AG10803 (cell line): ENCODE data around the gene XYLT2.

Source experiments
- DNase-seq: peaks from one replicate; pipeline ENCODE4 v3.0.0; 2010; ENCODE audit warnings: low read depth
- H3K4me3 ChIP-seq: 2 replicates; pipeline ENCODE4 v1.5.1; 2011; ENCODE audit warnings: mild to moderate bottlenecking, low read length, control low read depth
- CTCF ChIP-seq: conservative IDR thresholded peaks from 2 replicates; pipeline ENCODE4 v1.5.1; 2011; ENCODE audit warnings: mild to moderate bottlenecking, low read length, control low read depth, inconsistent platforms

Gene XYLT2

GRCh38 chr17:50344731-50345365 lies 1.1 kb upstream of the XYLT2 start:
- no peak for TF ChIP-seq CTCF
- H3K4me3 ChIP-seq = no peak overlapping the region
- DNase-seq = peak; percentile 19

- DNase-seq = peak; percentile 16
- no peak for TF ChIP-seq CTCF
- peak overlapping the region; percentile 87 for H3K4me3 ChIP-seq
Measured at GRCh38 chr17:50346313-50347116, 589 bp downstream of the XYLT2 start.

GRCh38 chr17:50347117-50347893 lies 1.4 kb downstream of the XYLT2 start:
- H3K4me3 ChIP-seq = peak overlapping the region; percentile 87
- no peak for DNase-seq

GRCh38 chr17:50347894-50348291 lies 2.0 kb downstream of the XYLT2 start:
- no peak for DNase-seq
- TF ChIP-seq CTCF = no peak
- H3K4me3 ChIP-seq = peak overlapping the region; percentile 87

More at GRCh38 chr17:50347117-50347893, 1.4 kb downstream of the XYLT2 start:
- no peak for TF ChIP-seq CTCF

- H3K4me3 ChIP-seq = peak overlapping the region; percentile 15; the same call in 1 of the 2 replicates
Measured at GRCh38 chr17:50348522-50349242, 2.8 kb downstream of the XYLT2 start.

More at GRCh38 chr17:50348522-50349242, 2.8 kb downstream of the XYLT2 start:
- TF ChIP-seq CTCF = no peak
- DNase-seq = peak; percentile 36
